ENCODE data around the gene DIP2B. TPM values are rescaled to one million over a fixed set of nuclear protein-coding genes. Genes with fewer than 3 reads are reported as not detected.

The DIP2B gene
- total and polyA plus RNA-seq, 8 donors: 2.7 to 136 (median 8.9) TPM

GRCh38 chr12:50569321-50569720, 64.5 kb downstream of the DIP2B start:
- no peak for DNase-seq
- Histone ChIP-seq H3K36me3 (no peaks in the 10 kb centered on the region), H3K4me3 (no peak overlapping the region), H3K27me3 (no peaks in the 10 kb centered on the region), H3K9me3 (no peaks in the 10 kb centered on the region), H3K27ac (peak overlapping the region in 3 of 5 donors; percentile 14 to 70 (median 48)), H3K4me1 (peaks cover 47 to 87% (median 65%) of the 10 kb centered on the region in 4 donors)
- intact Hi-C loops (cut with DNase I; ENCODE audit: low total_unique reads): no loop called here
- WGBS, 5 donors: 35 to 57% (median 49%) methylated on average over 2 of the region's 2 CpGs
- no peak for TF ChIP-seq EP300 (IDR thresholded peaks at IDR 0.05)
- TF ChIP-seq CTCF (IDR thresholded peaks at IDR 0.05): no peak
- TF ChIP-seq POLR2A (IDR thresholded peaks at IDR 0.05): no peak
- no peak for TF ChIP-seq POLR2AphosphoS5 (IDR thresholded peaks at IDR 0.05)

- Histone ChIP-seq H3K9me3 (no peaks in the 10 kb centered on the region), H3K27ac (peak overlapping the region in 2 of 5 donors; percentile 48 to 70), H3K36me3 (no peaks in the 10 kb centered on the region), H3K27me3 (no peaks in the 10 kb centered on the region), H3K4me1 (peaks cover 44 to 88% (median 68%) of the 10 kb centered on the region in 4 donors), H3K4me3 (no peak overlapping the region)
- WGBS, 5 donors: 56 to 74% (median 62%) methylated on average over 3 of the region's 3 CpGs
- intact Hi-C loops (cut with DNase I; ENCODE audit: low total_unique reads): no loop called here
- no peak for TF ChIP-seq POLR2AphosphoS5 (IDR thresholded peaks at IDR 0.05)
- TF ChIP-seq POLR2A (IDR thresholded peaks at IDR 0.05): no peak
- no peak for TF ChIP-seq EP300 (IDR thresholded peaks at IDR 0.05)
- no peak for TF ChIP-seq CTCF (IDR thresholded peaks at IDR 0.05)
- no peak for DNase-seq
Measured at GRCh38 chr12:50569876-50570275, 65.1 kb downstream of the DIP2B start.

GRCh38 chr12:50571786-50572185, 67.0 kb downstream of the DIP2B start:
- H3K4me1 ChIP-seq: peaks cover 56 to 88% (median 71%) of the 10 kb centered on the region in 4 donors
- no peaks in the 10 kb centered on the region for H3K9me3 ChIP-seq
- no peaks in the 10 kb centered on the region for H3K27me3 ChIP-seq
- 85 to 94% (median 89%) methylated on average over 7 of the region's 7 CpGs for WGBS, 5 donors
- no peak for DNase-seq
- TF ChIP-seq POLR2AphosphoS5 (IDR thresholded peaks at IDR 0.05) (no peak), EP300 (IDR thresholded peaks at IDR 0.05) (no peak), POLR2A (IDR thresholded peaks at IDR 0.05) (no peak), CTCF (IDR thresholded peaks at IDR 0.05) (no peak)
- H3K27ac ChIP-seq: peak overlapping the region in 3 of 5 donors; percentile 12 to 67 (median 20)
- intact Hi-C loops (cut with DNase I; ENCODE audit: low total_unique reads): no loop called here
- H3K36me3 ChIP-seq: no peaks in the 10 kb centered on the region
- H3K4me3 ChIP-seq: no peak overlapping the region

GRCh38 chr12:50572287-50572686, 67.5 kb downstream of the DIP2B start:
- DNase-seq: peak in 1 of 2 donors; percentile 60
- intact Hi-C loops (cut with DNase I; ENCODE audit: low total_unique reads): no loop called here
- Histone ChIP-seq H3K4me1 (peaks cover 56 to 85% (median 71%) of the 10 kb centered on the region in 4 donors), H3K4me3 (no peak overlapping the region), H3K9me3 (no peaks in the 10 kb centered on the region), H3K27me3 (no peaks in the 10 kb centered on the region), H3K27ac (peak overlapping the region in 3 of 5 donors; percentile 12 to 67 (median 20)), H3K36me3 (no peaks in the 10 kb centered on the region)
- TF ChIP-seq CTCF (IDR thresholded peaks at IDR 0.05) (no peak), POLR2AphosphoS5 (IDR thresholded peaks at IDR 0.05) (peak in 2 of 3 donors; percentile 1 to 65)
- 33 to 59% (median 55%) methylated on average over 1 of the region's 1 CpG for WGBS, 5 donors

All from stomach (tissue), 9 donors.